ENCODE data around the gene RIMBP3C. TPM values are rescaled to one million over a fixed set of nuclear protein-coding genes. Genes with fewer than 3 reads are reported as not detected.
"Not testable (repeated sequence)": the region's sequence is repeated elsewhere in the genome, so short reads cannot be mapped to it uniquely, and the experiment has no call there.

Gene RIMBP3C, protein sequence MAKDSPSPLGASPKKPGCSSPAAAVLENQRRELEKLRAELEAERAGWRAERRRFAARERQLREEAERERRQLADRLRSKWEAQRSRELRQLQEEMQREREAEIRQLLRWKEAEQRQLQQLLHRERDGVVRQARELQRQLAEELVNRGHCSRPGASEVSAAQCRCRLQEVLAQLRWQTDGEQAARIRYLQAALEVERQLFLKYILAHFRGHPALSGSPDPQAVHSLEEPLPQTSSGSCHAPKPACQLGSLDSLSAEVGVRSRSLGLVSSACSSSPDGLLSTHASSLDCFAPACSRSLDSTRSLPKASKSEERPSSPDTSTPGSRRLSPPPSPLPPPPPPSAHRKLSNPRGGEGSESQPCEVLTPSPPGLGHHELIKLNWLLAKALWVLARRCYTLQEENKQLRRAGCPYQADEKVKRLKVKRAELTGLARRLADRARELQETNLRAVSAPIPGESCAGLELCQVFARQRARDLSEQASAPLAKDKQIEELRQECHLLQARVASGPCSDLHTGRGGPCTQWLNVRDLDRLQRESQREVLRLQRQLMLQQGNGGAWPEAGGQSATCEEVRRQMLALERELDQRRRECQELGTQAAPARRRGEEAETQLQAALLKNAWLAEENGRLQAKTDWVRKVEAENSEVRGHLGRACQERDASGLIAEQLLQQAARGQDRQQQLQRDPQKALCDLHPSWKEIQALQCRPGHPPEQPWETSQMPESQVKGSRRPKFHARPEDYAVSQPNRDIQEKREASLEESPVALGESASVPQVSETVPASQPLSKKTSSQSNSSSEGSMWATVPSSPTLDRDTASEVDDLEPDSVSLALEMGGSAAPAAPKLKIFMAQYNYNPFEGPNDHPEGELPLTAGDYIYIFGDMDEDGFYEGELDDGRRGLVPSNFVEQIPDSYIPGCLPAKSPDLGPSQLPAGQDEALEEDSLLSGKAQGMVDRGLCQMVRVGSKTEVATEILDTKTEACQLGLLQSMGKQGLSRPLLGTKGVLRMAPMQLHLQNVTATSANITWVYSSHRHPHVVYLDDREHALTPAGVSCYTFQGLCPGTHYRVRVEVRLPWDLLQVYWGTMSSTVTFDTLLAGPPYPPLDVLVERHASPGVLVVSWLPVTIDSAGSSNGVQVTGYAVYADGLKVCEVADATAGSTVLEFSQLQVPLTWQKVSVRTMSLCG (N-terminal part only)
- total RNA-seq: not detected

DNA sequence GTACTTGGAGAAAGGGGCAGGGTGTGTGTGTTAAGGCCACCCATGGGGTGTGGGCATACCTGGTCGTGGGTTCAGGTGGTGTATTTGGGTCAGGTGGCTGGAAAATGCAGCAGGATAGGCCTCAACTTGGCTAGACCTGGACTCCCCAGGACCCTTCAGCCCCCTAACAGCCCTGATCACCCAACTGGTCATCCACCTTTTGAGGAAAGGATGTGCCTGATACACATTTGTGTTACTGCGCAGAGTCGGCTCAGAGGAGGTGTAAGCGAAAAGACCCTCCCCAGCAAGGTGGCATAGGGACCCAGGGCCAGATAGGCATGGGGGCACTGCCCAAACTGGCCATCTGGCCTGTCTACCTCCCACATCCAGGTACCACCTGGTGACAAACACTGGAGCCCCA lies at the start of gene RIMBP3C:
Gene RIMBP3C (minus strand): TSS at position 101 of the 400 bp plus-strand sequence. CDS start 485 bp downstream, outside the sequence.
- H3K4me1 ChIP-seq; intact Hi-C loops (cut with DNase I); H3K4me3 ChIP-seq; H3K27me3 ChIP-seq; H3K36me3 ChIP-seq; H3K27ac ChIP-seq; H3K9me3 ChIP-seq; DNase-seq (ENCODE audit: low spot score in 2 of 2): not testable (repeated sequence)

DNA sequence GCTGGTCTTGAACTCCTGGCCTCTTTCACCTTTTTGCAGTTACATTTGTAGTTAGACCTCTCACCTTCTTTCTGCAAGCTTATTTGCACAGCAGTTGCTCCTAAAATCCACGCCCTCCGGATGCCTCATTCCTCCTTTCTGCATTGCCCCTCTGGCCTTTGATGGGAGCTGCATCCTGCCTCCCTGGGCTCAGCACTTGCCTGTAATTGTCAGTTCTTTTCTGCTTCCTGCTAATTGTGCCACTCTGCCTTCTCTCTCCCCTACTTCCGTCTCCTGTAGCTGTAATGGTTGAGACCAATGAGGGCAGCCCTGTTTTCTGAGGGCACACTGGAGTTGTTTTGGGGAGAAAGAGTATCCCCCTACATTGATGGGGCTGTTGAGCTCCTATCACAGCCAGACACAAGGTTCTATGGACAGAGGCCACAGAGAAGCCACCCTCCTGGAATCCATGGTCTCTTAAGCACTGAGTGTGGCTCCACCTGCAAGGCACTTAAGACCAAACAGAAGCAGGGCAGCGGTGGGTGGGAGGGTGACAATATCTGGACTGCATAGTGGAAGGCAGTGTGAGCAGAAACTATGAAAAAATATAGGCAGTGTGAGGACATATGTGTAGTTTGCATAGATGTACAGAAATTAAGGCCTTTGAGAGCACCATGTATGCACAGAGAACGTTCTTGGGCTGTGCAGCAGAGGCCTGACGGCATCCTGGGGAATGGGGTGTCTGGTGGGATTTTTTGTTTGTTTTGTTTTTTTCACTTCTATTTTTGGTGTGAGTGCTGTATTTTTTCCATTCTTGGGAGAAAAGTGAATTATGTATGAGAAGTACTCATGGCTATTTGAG lies 48.0 kb upstream of the RIMBP3C start:
- Histone ChIP-seq H3K27ac (no peak overlapping the region), H3K4me1 (peaks cover 0 to 8% of the 10 kb centered on the region in 2 donors), H3K27me3 (no peaks in the 10 kb centered on the region), H3K36me3 (peaks cover 19 to 21% of the 10 kb centered on the region in 2 donors), H3K4me3 (no peak overlapping the region), H3K9me3 (no peaks in the 10 kb centered on the region)
- intact Hi-C loops (cut with DNase I): no loop called here
- DNase-seq (ENCODE audit: low spot score in 2 of 2): no peak
- TF ChIP-seq, protein P1, sequence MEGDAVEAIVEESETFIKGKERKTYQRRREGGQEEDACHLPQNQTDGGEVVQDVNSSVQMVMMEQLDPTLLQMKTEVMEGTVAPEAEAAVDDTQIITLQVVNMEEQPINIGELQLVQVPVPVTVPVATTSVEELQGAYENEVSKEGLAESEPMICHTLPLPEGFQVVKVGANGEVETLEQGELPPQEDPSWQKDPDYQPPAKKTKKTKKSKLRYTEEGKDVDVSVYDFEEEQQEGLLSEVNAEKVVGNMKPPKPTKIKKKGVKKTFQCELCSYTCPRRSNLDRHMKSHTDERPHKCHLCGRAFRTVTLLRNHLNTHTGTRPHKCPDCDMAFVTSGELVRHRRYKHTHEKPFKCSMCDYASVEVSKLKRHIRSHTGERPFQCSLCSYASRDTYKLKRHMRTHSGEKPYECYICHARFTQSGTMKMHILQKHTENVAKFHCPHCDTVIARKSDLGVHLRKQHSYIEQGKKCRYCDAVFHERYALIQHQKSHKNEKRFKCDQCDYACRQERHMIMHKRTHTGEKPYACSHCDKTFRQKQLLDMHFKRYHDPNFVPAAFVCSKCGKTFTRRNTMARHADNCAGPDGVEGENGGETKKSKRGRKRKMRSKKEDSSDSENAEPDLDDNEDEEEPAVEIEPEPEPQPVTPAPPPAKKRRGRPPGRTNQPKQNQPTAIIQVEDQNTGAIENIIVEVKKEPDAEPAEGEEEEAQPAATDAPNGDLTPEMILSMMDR (IDR thresholded peaks at IDR 0.05): no peak

DNA sequence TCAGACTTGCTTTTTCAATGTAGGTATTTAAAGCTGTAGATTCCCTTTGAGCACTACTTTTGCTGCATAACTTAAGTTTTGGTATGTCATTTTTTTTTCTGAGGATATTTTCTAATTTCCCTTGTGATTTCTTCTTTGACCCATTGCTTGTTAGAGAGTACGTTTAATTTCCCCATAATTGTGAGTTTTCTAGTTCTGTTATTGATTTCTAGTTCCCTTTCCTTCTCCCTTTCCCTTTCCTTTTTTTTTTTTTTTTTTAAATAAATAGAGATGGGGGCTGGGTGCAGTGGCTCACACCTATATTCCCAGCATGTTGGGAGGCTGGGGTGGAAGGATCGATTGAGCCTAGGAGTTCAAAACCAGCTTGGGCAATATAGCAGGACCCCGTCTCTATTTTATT lies 47.0 kb upstream of the RIMBP3C start:
- Histone ChIP-seq H3K4me1 (peaks cover 0 to 8% of the 10 kb centered on the region in 2 donors), H3K9me3 (no peaks in the 10 kb centered on the region), H3K36me3 (peaks cover 28 to 30% of the 10 kb centered on the region in 2 donors), H3K27me3 (no peaks in the 10 kb centered on the region), H3K4me3 (no peak overlapping the region), H3K27ac (no peak overlapping the region)
- no peak for DNase-seq (ENCODE audit: low spot score in 2 of 2)
- intact Hi-C loops (cut with DNase I): no loop called here
- TF ChIP-seq, protein P1 (IDR thresholded peaks at IDR 0.05): no peak

DNA sequence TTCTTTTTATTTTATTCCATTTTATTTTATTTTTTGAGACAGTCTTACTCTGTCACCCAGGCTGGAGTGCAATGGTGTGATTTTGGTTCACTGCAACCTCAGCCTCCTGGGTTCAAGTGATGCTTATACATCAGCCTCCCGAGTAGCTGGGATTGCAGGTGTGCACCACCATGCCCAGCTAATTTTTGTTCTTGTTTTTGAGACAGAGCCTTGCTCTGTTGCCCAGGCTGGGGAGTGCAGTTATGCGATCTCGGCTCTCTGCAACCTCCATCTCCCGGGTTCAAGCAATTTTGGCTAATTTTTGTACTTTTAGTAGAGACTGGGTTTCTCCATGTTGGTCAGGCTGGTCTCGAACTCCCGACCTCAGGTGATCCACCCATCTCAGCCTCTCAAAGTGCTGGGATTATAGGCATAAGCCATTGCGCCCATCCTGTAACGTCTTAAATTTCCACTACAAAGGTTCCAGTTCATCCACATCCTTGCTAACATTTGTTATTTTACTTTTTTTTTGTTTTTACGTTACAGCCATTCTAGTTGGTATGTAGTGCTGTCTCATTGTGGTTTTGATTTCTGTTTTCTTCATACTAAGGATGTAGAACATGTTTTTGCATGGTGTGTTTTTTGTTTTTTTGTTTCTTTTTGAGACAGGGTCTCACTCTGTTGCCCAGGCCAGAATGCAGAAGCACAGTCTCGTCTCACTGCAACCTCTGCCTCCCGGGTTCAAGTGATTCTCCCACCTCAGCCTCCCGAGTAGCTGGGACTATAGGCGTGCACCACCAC lies 45.3 kb upstream of the RIMBP3C start:
- H3K27me3 ChIP-seq; intact Hi-C loops (cut with DNase I); H3K9me3 ChIP-seq; H3K4me3 ChIP-seq; DNase-seq (ENCODE audit: low spot score in 2 of 2); H3K27ac ChIP-seq: not testable (repeated sequence)
- H3K36me3 ChIP-seq: peaks cover 34 to 36% of the 10 kb centered on the region in 2 donors
- H3K4me1 ChIP-seq: peaks cover 4 to 19% of the 10 kb centered on the region in 2 donors

DNA sequence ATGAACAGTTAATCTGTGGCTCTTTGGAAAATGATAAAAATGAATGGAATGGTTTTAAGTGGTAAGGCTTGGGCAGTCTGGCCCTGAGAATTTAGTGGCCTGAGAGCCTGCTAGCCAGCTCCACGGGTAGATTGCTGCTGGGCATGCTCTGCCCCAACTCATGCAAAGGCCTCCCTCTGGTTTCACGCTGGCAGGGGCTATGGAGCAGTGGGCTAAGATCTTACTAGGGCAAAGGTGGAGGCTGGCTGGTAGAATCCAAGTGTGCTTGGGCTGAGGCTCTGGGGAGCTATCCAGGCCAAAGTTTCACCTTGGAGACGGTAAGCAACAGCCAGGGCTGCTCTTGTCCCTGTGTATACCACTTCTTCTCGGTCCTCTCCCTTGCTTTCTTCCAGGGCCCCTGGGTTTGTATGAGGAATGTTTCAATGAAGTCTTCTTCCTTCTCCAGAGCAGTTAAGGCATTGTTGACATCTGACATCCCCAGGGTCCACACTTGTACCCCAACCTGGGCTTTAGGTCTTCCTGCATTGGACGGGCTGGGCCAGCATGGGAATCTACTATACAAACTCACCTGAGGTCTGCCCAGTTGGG lies 43.7 kb upstream of the RIMBP3C start:
- TF ChIP-seq, protein P1 (IDR thresholded peaks at IDR 0.05): no peak
- Histone ChIP-seq H3K27ac (no peak overlapping the region), H3K36me3 (peaks cover 34 to 36% of the 10 kb centered on the region in 2 donors), H3K9me3 (no peaks in the 10 kb centered on the region), H3K4me3 (no peak overlapping the region), H3K27me3 (no peaks in the 10 kb centered on the region), H3K4me1 (peaks cover 9 to 33% of the 10 kb centered on the region in 2 donors)
- no peak for DNase-seq (ENCODE audit: low spot score in 2 of 2)
- intact Hi-C loops (cut with DNase I): loop anchor here (5.0 kb wide), 1 partner anchor 32 kb away; no protein-coding TSS in a partner anchor
